H1 (cell line): ENCODE measurements around the gene SQOR. TPM values are rescaled to one million over a fixed set of nuclear protein-coding genes. Genes with fewer than 3 reads are reported as not detected.

Source experiments
- SP1 ChIP-seq: IDR thresholded peaks from 2 replicates; pipeline ENCODE4 v1.6.1; 2011; ENCODE audit warnings: low read depth, low read length
- polyA plus RNA-seq, 7 experiments: library from polyadenylated mRNA; depleted of rRNA in 3 of 7; stranded (reverse) in 5 of 7; unstranded in 2 of 7; fragments of >200 nt in 5 of 7; fragments of 200-250 nt in 2 of 7; gene quantifications; 1 replicate in 5 of 7; 2 replicates in 1 of 7; 4 replicates in 1 of 7; pipeline versions ENCODE4 v1.2.1 to v1.2.3, GENCODE V29; 2011 to 2013; ENCODE audit warnings: missing spikeins in 2 of 7, mixed read lengths in 2 of 7
- total RNA-seq: library from RNA; stranded (reverse); fragmentation: NEBNext Ultra II Directional; extraction: Animal tissue kit (Norgen Biotek cat#: 25700); gene quantifications from 2 replicates; pipeline ENCODE4 v1.2.1, GENCODE V29; 2021

The SQOR gene
- total and polyA plus RNA-seq, 2 of the 8 experiments (the other 6 are each of a cell fraction or from before 2014, with no cell fraction given): 0.20 to 0.22 TPM

DNA sequence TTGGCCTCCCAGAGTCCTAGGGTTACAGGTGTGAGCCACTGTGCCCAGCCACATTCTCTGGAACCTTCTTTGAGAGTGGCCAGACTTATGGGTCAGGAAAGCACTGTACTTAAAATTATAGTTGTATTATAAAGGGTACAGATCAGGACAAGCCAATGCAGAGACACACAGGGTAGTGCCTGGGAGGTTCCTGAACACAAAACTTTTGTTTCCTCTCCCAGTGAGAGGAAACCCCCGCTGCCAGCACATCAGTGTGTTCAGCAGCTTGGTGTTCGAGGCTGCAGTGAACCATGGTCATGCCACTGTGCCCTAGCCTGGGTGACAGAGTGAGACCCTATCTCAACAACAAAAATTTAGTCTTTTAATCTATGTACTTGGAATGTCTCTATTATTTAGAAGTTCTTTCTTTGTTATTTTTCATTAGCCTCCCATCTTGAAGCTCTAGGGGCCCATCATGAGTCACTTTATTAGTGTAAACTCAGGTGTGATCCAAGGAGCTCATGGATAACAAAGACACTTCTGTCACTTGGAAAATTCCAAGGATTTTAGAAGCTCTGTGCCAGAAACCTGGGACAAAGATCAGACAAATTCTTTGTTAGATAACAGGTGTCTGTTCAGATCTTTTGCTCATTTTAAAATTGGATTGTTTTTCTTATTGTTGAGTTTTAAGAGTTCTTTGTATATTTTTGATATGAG lies 39.8 kb upstream of the SQOR start (continued):
- no peak for TF ChIP-seq SP1
- TF ChIP-seq, all 59 proteins: peak for 0
